Uterus (tissue), 2 donors: Measurements from ENCODE around the gene SYT9.

ENCODE experiments used
- CTCF ChIP-seq, 4 experiments: fragments of 200-600 bp in 2 of 4; fragments of 450-650 bp in 2 of 4; sonication (generic) in 2 of 4; IDR thresholded peaks; one replicate each; pipeline ENCODE4 v1.5.1; 2016 to 2019; ENCODE audit warnings: antibody characterized with exemption in 4 of 4, mild to moderate bottlenecking in 2 of 4, moderate library complexity in 1 of 4
- POLR2A ChIP-seq, 2 donors: fragments of 450-650 bp; IDR thresholded peaks; one replicate each; pipeline ENCODE4 v1.6.1; 2016; ENCODE audit warnings: antibody characterized with exemption in 2 of 2, mild to moderate bottlenecking in 1 of 2, moderate library complexity in 1 of 2

- TF ChIP-seq CTCF (IDR thresholded peaks at IDR 0.05) (no peak), POLR2A (IDR thresholded peaks at IDR 0.05) (no peak)
These were observed 197.6 kb downstream of the SYT9 start for GRCh38 chr11:7449211-7449840.
